NCI-H1105 treated with DMSO at 0.1 percent for 48 hours (cell line): ENCODE measurements around the gene AUTS2.

Source experiments
- DNase-seq: peaks from one replicate; lab custom pipeline; 2025; lab: John Stamatoyannopoulos, UW

AUTS2 gene

DNA sequence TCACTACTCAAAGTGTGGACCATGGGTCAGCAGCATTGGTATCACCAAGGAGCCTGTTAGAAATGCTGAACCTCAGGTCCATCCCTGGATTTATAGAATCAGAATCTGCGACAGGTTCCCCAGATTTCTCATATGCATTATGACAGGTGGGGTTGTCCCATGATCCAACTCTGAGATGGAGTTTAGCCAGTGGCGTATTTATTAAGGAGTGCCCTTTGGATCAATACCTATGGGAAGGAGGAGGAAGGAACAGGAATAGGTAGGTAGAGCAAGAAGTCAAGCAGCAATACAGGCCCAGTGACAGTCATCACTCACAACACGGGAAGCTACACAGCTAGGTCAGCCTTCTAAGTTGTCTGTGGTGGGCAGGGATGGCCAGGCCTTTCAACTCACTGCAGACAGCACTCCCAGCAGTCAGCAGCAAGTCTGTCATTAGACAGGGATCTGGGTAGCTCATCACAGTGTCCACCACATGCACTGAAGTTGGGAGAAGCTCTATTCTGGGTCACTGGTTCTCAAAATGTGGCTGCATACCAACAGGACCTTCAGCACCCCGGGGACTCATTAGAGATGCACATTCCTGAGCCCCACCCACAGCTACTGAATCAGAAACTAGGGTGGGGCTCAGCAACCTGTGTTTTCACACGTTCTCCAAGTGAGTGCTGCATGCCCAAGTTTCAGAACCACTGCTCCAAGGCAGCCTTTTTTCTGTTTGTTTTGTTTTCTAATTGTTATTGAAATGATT, 1001.3 kb downstream of the AUTS2 start:
- DNase-seq: no peak

DNA sequence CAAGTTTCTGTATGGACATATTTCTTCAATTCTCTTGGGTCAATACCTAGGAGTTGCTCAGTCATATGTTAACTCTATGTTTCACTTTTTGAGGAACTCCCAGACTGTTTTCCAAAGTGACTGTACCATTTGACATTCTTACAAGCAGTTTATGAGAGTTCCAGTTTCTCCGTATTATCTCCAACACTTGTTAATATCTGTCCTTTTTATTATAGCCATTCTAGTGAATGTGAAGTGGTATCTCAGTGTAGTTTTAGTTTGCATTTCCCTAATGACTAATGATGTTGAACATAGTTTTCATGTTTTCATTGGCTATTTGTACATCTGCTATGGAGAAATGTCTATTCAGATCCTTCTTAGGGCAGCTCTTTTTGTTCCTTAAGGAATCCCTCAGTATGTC, 1002.7 kb downstream of the AUTS2 start:
- DNase-seq: no peak

- no peak for DNase-seq
These were observed 1003.8 kb downstream of the AUTS2 start for GRCh38 chr7:70602117-70602516.

DNA sequence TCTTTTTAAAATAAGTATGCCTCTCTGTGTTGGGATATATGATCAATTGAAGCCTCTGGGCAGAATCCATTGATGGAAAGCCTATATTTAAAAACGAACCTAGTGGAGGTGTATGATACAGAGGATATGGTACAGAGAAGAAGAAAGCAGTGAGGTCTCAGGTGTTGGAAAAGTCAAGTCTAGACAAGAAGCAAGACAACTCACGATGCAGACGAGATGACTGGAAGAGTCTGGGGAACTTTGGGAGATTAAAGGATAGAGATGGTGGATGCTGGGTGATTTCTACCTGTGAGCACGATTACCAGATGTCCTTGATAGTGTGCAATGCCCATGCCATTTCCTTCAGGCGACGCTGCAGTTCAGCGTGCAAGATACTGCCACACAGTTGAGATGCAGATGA, 1009.0 kb downstream of the AUTS2 start:
- no peak for DNase-seq

GRCh38 chr7:70607759-70608158, 1009.5 kb downstream of the AUTS2 start:
- no peak for DNase-seq

GRCh38 chr7:70608229-70608628, 1010.0 kb downstream of the AUTS2 start:
- no peak for DNase-seq

DNA sequence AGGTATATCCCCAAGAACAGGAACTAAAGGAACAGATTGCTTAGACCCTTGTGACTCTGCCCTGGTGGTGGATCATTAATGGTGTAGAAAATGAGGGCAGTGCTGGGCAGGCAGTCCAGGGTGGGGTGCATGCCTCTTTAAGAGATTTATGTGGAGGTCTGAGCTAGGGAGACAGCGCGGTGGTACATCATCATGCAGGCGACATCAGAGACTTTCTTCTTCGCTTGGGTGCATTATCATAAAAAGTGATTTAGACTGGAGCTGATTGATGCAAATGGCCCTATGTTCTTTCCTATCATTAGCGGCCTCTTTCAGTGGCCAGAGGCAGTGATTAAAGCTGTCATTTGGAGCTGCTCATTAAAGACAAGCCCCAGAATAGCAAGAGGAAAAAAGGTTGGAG, 1014.5 kb downstream of the AUTS2 start:
- peak; percentile 11 for DNase-seq

- DNase-seq: peak; percentile 86
These were observed 1016.2 kb downstream of the AUTS2 start for GRCh38 chr7:70614237-70615045.

- DNase-seq: no peak
These were observed 1016.9 kb downstream of the AUTS2 start for GRCh38 chr7:70615066-70615606.

DNA sequence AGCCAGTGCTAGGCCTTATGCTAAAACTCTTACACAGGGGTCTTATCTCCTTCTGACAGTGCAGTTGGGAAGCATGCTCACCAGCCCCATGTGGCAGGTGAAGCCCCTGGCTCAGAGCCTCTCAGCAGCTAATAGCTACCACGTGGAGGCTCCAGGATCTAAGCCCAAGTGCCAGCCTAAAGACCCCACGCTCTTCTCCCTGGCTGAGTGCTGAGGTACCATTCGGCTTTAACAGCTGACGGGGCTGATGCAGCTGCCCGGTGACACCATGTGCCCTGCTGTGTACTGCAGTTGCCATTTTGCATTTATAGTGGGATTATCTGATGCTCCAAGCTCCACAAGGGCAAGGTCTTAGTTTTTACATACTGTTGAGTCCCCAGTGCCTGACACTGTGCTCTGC, 1017.9 kb downstream of the AUTS2 start:
- DNase-seq: no peak

- DNase-seq: no peak
These were observed 1018.5 kb downstream of the AUTS2 start for GRCh38 chr7:70616821-70617220.

DNA sequence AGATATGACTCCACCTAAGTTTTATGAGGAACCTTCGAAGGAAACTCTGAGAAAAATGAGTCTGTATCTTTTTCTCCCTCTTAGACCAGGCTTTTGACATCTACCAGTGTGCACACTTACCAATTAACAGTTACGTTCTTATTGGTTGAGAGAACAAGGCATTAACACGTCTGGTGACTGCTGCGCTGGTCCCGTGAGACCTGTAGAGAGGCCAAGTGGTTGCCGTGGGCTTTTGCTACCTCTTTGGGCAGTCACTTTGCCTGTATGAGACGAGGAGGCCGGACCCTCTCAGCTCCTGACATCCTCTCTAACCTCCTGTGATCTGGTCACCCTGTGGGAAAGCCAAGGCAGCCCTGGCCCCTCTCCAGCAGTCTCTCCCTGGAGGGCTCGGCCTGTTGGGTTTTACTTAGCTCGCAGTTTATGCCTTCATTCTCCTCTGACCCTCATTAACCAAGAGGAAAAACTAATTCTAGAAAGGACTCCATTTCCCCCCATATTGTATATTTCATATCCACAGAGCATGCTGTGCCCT, 1019.8 kb downstream of the AUTS2 start:
- no peak for DNase-seq

GRCh38 chr7:70619130-70619529, 1020.9 kb downstream of the AUTS2 start:
- no peak for DNase-seq

DNA sequence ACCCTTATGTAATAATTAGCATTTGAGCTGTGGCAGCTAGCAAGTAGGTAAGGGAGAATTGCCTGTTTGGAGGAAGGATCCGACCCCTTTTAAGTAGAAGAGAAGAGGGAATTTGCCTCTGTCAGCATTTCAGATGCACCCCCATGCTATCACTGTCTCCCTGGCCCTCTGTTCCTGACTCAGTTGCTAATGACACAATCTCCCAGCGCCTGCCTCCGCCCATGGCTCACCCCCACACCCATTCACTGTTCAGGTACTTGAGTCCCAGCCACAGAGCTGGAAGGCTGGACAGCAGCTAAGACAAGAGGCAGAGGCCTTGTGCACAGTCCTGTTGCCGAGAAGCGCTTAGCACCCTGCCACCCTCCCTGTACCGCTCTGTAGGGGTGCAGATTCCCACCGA, 1021.4 kb downstream of the AUTS2 start:
- no peak for DNase-seq

DNA sequence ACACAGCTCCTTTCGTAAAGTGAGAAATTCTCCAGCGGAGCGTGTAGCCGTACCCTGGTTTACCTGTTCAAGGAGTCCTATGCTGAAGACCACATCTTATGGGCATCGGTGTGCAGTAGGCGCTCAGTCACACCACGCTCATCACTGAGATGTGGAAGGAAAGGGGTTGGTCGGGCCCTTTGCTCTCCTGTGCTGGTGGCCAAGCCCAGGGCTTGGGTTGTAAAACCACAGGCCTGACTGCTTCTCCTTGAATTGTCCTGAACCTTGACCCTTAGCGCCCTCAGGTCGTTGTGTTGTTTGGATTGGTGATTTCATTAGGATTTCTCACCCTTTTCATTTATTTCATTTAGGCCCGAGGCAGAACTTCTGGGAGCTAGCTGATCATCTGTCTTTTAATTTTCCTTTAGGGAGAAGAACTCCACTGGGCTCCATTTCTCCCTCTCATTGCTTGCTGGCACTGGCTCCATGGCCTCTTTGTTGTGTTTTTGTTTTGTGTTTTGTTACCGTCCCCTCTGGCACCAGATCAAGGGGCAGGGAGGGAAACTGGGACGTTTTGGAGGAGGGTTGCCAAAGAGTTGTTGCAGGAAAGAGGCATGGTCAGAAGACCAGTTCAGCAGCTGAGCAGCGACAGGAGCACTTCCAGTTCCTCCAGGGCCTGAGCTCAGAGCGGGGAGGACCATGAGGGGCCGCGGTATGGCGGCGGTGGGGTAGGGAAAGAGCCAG, 1022.2 kb downstream of the AUTS2 start:
- DNase-seq: no peak

GRCh38 chr7:70621954-70622600, 1023.8 kb downstream of the AUTS2 start:
- DNase-seq: no peak

GRCh38 chr7:70622936-70623335, 1024.7 kb downstream of the AUTS2 start:
- DNase-seq: peak; percentile 80

DNA sequence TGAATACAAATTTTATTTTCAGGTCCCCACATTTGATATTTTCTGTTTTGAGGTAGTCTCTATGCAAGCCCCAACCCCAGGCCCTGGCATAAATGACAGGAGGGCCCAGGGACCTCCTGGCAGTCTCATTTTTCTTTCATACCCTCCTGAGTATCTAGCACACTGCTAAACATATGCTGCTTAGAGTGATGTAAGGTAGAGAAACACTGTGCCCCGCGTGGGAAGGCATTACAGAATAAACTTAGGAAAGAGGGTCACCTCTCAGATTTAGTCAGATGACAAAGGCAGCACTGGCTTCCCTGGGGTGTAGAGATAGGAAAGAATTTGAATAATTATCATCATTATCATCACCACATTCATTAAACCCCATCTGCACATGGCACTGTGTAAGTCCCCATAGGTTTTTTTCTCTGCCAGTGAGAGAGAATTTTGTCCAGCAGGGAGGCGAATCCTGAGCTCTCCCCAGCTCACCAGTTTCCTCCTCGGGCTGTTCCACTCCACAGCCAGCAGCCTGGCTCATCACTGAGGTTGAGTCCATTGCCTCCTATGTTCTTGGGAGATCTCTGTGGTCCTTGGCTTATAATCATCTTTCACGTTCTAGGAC, 1026.3 kb downstream of the AUTS2 start:
- DNase-seq: no peak

DNA sequence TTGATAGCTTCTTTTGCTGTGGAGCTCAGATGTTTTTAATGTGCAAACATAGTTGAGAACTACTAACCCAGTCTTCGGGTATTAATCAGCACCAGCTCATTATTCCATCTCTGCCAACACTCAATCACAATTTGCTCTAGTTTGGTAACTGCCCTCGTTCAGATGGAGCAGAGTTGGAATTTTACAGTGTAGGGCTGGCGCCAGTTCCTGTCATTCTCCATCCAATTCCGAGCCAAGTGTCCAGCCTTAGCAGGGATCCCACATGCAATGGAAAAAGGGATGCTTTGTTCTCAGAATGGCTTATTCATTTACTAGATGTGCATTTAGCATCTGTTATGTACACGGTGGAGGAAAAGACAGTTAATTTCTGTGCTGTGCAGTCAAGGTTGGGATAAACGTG, 1029.2 kb downstream of the AUTS2 start:
- no peak for DNase-seq

- no peak for DNase-seq
These were observed 1032.2 kb downstream of the AUTS2 start for GRCh38 chr7:70630440-70630817.

DNA sequence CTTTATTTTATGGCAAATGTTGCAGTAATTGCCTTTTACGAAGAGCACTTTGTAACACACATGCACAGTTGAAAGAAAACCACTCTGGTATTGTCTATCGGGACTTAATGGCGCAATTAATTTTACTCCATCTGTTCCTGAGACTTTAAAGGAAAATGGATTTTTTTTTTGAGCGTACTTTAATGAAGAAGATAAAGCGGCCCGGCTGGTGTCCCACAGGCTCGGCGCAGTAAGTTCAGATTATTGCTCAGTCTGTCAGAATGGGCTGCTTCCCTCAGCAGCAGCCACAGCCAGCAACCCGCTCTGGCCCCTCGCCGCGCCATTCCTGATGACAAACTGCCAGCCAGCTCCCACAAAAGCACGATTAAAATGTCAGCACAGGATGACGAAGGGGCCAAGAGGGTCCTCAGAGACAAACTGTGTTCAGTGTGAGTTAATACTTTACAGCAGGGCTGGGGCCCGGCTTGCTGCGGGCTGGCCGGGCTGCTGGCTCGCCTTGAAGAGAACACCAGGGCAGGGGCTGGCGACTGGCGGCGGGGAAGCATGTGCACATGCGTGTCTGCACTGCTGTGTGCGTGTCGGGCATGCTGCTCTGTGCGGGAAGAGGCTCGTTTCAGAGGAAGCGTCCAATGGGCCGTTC, 1032.7 kb downstream of the AUTS2 start:
- DNase-seq: peak; percentile 84
